Thyroid gland (tissue), 4 donors: Measurements from ENCODE around the gene JPH4. TPM values are rescaled to one million over a fixed set of nuclear protein-coding genes. Genes with fewer than 3 reads are reported as not detected.

Experiments used
- DNase-seq, 2 donors: peaks; one replicate each; pipeline ENCODE4 v3.0.0-alpha.2; 2019
- H3K27ac ChIP-seq, 3 donors: fragments of 200-600 bp; sonication (generic); 1 replicate in 2 of 3; 2 replicates in 1 of 3; pipeline ENCODE4 v1.5.1; 2016 to 2019; ENCODE audit warnings: mild to moderate bottlenecking in 1 of 3, moderate library complexity in 1 of 3
- H3K27me3 ChIP-seq: fragments of 200-600 bp; sonication (generic); one replicate; pipeline ENCODE4 v1.5.1; 2019
- H3K36me3 ChIP-seq, 2 donors: fragments of 200-600 bp; sonication (generic); one replicate each; pipeline ENCODE4 v1.5.1; 2016 to 2019
- H3K4me1 ChIP-seq, 2 donors: fragments of 200-600 bp; sonication (generic); one replicate each; pipeline ENCODE4 v1.5.1; 2017 to 2019
- H3K4me3 ChIP-seq, 3 donors: fragments of 200-600 bp; sonication (generic); replicated peaks in 1 of 3; 1 replicate in 2 of 3; 2 replicates in 1 of 3; pipeline ENCODE4 v1.5.1; 2016; ENCODE audit warnings: mild to moderate bottlenecking in 1 of 3
- H3K9me3 ChIP-seq: fragments of 200-600 bp; sonication (generic); one replicate; pipeline ENCODE4 v1.5.1; 2017
- POLR2A ChIP-seq, 2 donors: fragments of 450-650 bp; IDR thresholded peaks; one replicate each; pipeline ENCODE4 v1.6.1; 2017; ENCODE audit warnings: antibody characterized with exemption in 2 of 2, mild to moderate bottlenecking in 2 of 2, moderate library complexity in 1 of 2
- WGBS, 2 donors: methylation state at CpG; one replicate each; pipeline ENCODE4 v1.1.5; 2017; 5-methylcytosine and 5-hydroxymethylcytosine counted together
- intact Hi-C: fragments of 100-400 bp; cut with DNase I; formaldehyde crosslinking; loops from one replicate; pipeline ENCODE4 v1.15.1; 2023
- total RNA-seq, 4 donors: library from RNA; depleted of rRNA; stranded (reverse); fragments of >200 nt; gene quantifications; one replicate each; pipeline ENCODE4 v1.2.3, GENCODE V29; 2016
- TF ChIP-seq, protein P1 (sequence below), 6 experiments: fragments of 200-600 bp in 3 of 6; fragments of 450-650 bp in 3 of 6; sonication (generic) in 3 of 6; IDR thresholded peaks; one replicate each; pipeline ENCODE4 v1.5.1; 2016 to 2019; ENCODE audit warnings: antibody characterized with exemption in 6 of 6, mild to moderate bottlenecking in 2 of 6, inconsistent platforms in 1 of 6, moderate library complexity in 1 of 6

The JPH4 gene
- total RNA-seq, 4 donors from 2014 or later: 0.11 to 0.54 (median 0.27) TPM; not detected in 1

DNA sequence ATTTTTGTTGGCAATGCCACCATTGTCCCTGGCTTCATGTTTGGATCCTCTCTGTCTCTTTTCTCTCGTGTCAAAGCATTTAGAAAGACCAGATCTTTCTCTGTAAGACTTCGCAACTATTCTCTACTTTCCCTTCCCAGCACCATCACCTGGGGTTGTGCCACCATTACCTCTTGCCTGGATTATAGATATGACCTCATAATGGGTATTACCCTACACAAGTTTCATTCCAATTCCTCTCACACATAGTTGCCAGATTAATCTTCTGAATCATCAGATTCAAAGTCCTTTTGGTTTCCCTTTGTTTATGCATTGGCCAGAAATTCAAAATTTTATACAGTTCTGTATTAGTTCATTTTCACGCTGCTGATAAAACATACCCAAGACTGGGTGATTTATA is 30.4 kb upstream of the JPH4 start:
- Histone ChIP-seq H3K4me1 (peaks cover 0 to 2% of the 10 kb centered on the region in 2 donors), H3K27ac (no peak overlapping the region), H3K9me3 (no peaks in the 10 kb centered on the region), H3K4me3 (no peak overlapping the region), H3K36me3 (no peaks in the 10 kb centered on the region), H3K27me3 (no peaks in the 10 kb centered on the region)
- 92 to 94% methylated on average over 3 of the region's 3 CpGs for WGBS, 2 donors
- DNase-seq: no peak
- TF ChIP-seq, protein P1, sequence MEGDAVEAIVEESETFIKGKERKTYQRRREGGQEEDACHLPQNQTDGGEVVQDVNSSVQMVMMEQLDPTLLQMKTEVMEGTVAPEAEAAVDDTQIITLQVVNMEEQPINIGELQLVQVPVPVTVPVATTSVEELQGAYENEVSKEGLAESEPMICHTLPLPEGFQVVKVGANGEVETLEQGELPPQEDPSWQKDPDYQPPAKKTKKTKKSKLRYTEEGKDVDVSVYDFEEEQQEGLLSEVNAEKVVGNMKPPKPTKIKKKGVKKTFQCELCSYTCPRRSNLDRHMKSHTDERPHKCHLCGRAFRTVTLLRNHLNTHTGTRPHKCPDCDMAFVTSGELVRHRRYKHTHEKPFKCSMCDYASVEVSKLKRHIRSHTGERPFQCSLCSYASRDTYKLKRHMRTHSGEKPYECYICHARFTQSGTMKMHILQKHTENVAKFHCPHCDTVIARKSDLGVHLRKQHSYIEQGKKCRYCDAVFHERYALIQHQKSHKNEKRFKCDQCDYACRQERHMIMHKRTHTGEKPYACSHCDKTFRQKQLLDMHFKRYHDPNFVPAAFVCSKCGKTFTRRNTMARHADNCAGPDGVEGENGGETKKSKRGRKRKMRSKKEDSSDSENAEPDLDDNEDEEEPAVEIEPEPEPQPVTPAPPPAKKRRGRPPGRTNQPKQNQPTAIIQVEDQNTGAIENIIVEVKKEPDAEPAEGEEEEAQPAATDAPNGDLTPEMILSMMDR (IDR thresholded peaks at IDR 0.05): no peak
- no peak for TF ChIP-seq POLR2A (IDR thresholded peaks at IDR 0.05)
- intact Hi-C loops: no loop called here

DNA sequence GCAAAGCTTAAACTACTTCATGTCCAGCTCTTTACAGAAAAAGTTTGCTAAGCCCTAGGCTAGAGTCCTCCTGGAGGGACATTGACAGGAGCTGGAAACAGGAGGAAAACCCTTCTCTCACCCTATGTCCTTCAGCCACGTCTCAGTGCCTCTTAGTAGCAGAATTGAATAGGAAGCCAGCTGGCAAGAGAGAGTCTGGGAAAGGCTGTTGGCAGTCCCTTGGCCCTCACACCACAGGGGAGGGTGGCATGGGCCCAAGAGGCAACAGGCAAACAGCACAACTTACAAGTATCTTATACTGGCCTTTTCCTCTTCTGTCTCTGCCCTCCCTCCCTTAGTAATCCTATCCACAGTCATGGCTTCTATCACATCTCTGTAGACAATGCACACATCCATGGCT is 29.9 kb upstream of the JPH4 start:
- no peak for TF ChIP-seq POLR2A (IDR thresholded peaks at IDR 0.05)
- TF ChIP-seq, protein P1 (IDR thresholded peaks at IDR 0.05): no peak
- no peaks in the 10 kb centered on the region for H3K9me3 ChIP-seq
- no peak overlapping the region for H3K4me3 ChIP-seq
- H3K27me3 ChIP-seq: no peaks in the 10 kb centered on the region
- intact Hi-C loops: no loop called here
- no peaks in the 10 kb centered on the region for H3K36me3 ChIP-seq
- no peak overlapping the region for H3K27ac ChIP-seq
- peaks cover 0 to 2% of the 10 kb centered on the region in 2 donors for H3K4me1 ChIP-seq
- 10 to 22% methylated on average over 1 of the region's 1 CpG for WGBS, 2 donors
- DNase-seq: peak; percentile 57 to 85

DNA sequence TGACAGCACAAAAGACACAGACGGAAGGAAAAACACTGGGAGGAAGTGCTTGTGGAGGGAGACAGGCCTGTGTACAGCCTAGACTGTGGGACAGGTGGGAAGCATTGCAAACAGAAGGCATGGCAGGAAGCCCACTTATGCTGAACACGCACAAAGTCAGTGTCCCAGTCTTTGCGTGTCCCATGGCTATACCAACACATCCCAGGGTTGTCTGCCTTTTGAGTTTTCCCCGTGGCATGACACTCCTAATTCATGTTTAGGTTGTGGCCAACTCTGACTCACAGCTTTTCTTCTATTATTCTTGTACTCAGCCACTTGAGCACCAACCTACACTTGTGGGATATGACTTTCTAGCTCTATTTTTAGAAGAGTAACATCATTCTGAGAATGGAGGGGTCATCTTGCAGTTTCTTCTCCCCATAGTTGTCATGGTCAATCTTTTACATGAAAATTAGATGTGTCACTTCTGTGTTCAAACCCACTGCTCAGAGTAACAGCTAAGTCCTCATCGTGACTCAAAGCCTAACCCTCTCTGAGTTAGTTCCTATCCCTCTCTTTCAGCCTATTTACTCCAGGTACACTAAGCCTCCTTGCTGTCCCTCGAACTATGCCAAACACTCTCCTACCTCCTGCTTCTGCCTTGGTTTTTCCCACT is 27.5 kb upstream of the JPH4 start:
- Histone ChIP-seq H3K27ac (no peak overlapping the region), H3K27me3 (no peaks in the 10 kb centered on the region), H3K9me3 (no peaks in the 10 kb centered on the region), H3K4me1 (no peaks in the 10 kb centered on the region), H3K4me3 (no peak overlapping the region), H3K36me3 (no peaks in the 10 kb centered on the region)
- WGBS, 2 donors: 60 to 69% methylated on average over 6 of the region's 6 CpGs
- DNase-seq: no peak
- intact Hi-C loops: no loop called here
- no peak for TF ChIP-seq POLR2A (IDR thresholded peaks at IDR 0.05)
- TF ChIP-seq, protein P1 (IDR thresholded peaks at IDR 0.05): no peak

DNA sequence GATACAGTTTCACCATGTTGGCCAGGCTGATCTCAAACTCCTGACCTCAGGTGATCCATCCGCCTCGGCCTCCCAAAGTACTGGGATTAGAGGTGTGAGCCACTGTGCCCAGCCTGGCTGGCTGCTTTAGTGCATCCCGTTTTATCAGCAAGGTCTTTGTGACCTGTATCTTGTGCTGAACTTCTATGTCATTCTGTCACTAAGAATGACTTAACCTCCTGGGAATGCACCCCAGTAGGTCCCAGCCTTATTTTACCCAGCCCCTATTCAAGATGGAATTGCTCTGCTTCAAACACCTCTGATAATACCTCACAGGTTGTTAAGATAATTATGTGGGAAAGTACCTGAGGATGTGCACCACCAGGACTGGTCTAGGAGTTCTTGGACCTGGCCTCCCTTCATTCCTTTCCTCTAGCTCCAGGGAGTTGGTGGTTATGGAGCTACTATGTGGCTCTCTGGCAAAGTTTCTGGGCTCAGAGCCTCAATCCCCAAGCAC is 26.1 kb upstream of the JPH4 start:
- TF ChIP-seq, protein P1 (IDR thresholded peaks at IDR 0.05): no peak
- TF ChIP-seq POLR2A (IDR thresholded peaks at IDR 0.05): no peak
- H3K4me3 ChIP-seq: no peak overlapping the region
- no peak overlapping the region for H3K27ac ChIP-seq
- DNase-seq: no peak
- no peaks in the 10 kb centered on the region for H3K27me3 ChIP-seq
- H3K4me1 ChIP-seq: no peaks in the 10 kb centered on the region
- intact Hi-C loops: no loop called here
- 88 to 94% methylated on average over 3 of the region's 3 CpGs for WGBS, 2 donors
- no peaks in the 10 kb centered on the region for H3K9me3 ChIP-seq
- H3K36me3 ChIP-seq: no peaks in the 10 kb centered on the region

DNA sequence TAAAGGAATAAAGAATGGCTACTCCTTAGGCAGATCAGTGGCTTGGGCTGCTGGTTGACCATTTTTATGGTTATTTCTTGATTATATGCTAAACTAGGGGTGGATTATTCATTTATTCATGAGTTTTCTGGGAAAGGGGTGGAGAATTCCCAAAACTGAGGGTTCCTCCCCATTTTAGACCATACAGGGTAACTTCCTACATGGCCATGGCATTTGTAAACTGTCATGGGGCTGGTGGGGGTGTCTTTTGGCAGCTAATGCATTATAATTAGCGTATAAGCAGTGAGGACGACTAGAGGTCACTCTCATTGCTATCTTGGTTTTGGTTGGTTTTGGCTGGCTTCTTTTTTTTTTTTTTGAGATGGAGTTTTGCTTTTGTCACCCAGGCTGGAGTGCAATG is 25.6 kb upstream of the JPH4 start:
- no peak overlapping the region for H3K4me3 ChIP-seq
- H3K27me3 ChIP-seq: no peaks in the 10 kb centered on the region
- H3K36me3 ChIP-seq: no peaks in the 10 kb centered on the region
- H3K9me3 ChIP-seq: no peaks in the 10 kb centered on the region
- no peak overlapping the region for H3K27ac ChIP-seq
- no peak for DNase-seq
- intact Hi-C loops: no loop called here
- WGBS, 2 donors: 90 to 91% methylated on average over 2 of the region's 2 CpGs
- TF ChIP-seq, protein P1 (IDR thresholded peaks at IDR 0.05): no peak
- TF ChIP-seq POLR2A (IDR thresholded peaks at IDR 0.05): no peak
- H3K4me1 ChIP-seq: no peaks in the 10 kb centered on the region
